Measurements from ENCODE around the gene MGLL.

DNA sequence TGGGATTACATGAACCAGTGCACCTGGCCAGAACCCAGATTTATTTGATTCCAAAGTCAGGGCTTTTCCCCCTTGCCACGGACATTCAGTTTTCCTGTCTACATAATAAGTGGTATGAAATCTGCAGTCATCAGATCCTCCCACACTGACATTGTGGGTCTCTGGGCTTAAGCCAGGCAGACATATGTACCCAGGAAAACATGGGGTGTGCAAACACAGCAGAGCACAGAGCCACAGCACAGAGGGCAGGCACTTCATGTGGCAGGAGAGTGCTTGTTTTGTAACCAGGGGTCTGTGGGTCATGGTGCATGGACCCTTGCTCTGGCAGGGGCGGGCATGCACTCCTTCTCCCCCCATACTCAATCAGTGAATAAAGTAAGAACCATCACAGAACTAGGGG, 155.6 kb downstream of the MGLL start:
- no peak for TF ChIP-seq CTCF (conservative IDR thresholded peaks at IDR 0.05; ENCODE audit: low read length)
- TF ChIP-seq EZH2phosphoT487 (IDR thresholded peaks at IDR 0.05; ENCODE audit: borderline replicate concordance, low read depth, low read length), result no peak

Data from OCI-LY7 (cell line).